HS-5 (cell line): ENCODE measurements around the gene AMFR.
A peak's percentile ranks its signal among the peaks of the same experiment; 100 is the strongest.
"Not testable (repeated sequence)": the region's sequence is repeated elsewhere in the genome, so short reads cannot be mapped to it uniquely, and the experiment has no call there.

Experiments
- DNase-seq: peaks from one replicate; pipeline ENCODE4 v3.0.0-alpha.2; 2012; ENCODE audit warnings: low read depth

AMFR gene

DNA sequence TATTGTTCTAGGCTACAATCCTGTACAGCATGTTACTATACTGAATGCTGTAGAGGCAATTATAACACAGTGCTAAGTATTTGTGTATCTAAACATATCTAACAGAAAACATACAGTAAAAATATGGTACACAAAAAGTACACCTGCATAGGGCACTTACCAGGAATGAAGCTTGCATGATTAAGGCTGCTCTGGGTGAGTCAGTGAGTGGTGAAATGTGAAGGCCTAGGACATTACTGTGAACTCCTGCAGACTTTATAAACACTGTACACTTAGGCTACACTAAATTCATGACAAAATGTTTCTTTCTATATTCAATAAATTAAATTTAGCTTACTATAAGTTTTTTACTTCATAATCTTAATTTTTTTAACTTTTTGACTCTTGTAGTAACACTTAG lies 37.1 kb downstream of the AMFR start:
- no peak for DNase-seq

DNA sequence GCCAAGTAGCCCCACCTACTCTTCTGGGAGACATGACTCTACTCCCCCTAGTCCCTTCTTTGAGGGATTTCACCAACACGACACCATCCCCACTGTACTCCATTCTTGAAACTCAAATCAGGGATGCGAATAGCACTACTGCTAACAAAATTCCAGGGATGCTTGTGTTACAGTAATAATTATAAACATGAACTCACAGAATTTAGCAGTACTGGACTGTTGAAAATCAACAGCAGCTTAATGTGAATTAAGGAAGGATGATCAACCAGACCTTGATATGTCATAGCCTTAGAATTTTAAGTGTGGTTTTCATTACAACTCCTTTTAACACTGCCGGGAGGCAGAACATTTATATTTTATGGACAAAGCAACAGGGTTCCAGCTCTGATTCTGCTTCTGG lies 37.9 kb downstream of the AMFR start:
- no peak for DNase-seq

DNA sequence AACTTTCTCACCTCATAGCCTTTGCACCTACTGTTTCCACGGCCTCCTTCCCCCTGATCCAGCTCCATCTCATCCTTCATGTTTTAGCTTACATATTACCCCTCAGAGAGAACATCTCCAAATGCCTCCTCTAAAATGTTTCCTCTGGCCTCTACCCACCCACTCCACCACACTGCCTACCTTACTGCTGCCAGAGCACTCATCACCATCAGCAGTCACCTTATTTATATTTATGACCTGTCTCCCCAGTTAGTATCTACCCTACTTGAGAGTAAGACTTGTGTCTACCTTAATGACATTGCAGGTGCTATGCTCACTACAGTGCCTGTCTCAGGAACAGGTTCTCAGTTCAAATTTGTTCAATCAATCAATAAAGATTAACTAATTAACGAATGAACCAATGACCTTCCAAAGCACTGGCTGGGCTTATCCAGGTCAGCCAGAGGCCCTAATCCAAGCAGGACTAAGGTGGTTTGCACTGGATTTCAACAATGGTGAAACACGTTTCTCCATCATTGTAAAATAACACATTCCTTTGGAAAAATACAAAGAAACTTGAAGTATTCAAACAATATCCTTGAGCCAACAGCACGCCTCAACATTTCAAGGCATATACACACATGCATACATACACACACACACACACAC lies 41.1 kb downstream of the AMFR start:
- DNase-seq = no peak

DNA sequence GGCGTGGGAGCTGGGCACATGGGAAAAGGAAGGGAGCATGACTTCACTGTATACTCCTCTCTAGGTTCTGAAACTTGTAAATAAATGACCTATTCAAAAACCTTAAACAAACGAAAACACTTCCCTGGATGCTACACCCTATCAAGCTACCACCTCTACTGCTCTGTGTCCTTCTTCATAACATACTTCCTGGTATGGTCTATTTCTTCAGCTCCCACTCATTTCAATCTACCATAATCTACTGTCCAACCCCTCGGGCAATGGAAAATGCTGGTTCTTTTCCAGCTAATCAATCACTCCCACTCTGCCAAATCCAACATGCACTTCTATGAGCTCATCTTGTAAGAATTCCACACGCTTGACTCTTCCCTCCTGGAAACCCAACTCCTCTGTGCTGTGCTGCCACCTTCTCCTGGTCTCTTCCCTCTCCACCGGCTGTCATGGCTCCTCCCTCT lies 42.4 kb downstream of the AMFR start:
- DNase-seq = peak; percentile 40

DNA sequence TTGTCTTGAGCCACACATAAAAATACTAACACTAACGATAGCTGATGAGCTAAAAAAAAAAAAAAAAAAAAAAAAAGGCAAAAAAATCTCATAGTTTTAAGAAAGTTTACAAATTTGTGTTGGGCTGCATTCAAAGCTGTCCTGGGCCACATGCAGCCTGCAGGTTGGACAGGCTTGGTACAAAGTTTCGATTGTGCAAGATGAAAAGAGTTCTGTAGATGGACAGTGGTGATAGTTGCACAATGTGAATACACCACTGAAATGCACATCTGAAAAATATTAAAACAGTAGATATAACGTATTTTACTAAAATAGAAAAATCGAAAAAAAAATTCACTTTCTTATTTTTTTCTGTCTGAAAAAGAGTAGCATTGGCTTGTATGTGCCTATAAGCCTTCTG lies 42.9 kb downstream of the AMFR start:
- DNase-seq = no peak

GRCh38 chr16:56380778-56381485 lies 44.4 kb downstream of the AMFR start:
- not testable (repeated sequence) for DNase-seq

DNA sequence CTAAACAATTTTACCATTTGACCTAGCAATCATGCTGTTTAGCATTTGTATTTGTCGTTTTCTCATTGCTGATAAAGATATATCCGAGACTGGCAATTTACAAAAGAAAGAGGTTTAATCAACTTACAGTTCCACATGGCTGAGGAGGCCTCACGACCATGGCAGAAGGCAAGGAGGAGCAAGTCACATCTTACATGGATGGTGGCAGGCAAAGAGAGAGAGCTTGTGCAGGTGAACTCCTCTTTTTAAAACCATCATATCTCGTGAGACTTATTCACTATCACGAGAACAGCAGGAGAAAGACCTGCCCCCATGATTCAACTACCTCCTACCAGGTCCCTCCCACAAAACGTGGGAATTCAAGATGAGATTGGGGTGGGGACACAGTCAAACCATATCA lies 46.3 kb downstream of the AMFR start:
- DNase-seq = not testable (repeated sequence)

DNA sequence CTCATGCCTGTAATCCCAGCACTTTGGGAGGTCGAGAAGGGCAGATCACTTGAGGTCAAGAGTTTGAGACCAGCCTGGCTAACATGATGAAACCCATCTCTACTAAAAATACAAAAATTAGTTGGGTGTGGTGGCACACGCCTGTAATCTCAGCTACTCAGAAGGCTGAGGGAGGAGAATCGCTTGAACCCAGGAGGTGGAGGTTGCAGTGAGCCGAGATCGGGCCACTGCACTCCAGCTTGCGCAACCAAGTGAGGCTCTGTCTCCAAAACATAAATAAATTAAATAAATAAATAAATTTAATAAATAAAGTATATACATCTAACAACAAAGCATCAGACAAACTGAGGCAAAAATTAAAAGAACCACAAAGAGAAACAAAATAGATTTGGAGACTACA lies 49.6 kb downstream of the AMFR start:
- not testable (repeated sequence) for DNase-seq

DNA sequence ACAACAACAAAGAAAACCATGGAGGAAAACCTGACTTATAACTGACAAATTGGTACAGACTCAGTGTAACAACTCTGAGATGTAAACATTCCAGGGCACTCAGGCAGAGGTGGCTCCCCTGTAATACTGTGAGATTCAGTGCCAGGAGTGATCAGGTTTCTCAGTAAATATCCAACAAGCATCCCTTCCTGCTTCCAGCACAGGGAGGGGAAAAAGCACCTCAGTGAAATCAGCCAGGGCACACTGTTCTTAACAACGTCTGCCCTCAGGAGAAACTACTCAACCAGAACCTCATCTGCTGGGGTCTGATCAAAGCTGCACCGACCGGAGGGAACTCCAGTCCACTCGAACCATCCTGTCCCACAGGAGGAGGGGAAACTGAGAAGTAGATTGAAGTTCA lies 52.3 kb downstream of the AMFR start:
- no peak for DNase-seq

DNA sequence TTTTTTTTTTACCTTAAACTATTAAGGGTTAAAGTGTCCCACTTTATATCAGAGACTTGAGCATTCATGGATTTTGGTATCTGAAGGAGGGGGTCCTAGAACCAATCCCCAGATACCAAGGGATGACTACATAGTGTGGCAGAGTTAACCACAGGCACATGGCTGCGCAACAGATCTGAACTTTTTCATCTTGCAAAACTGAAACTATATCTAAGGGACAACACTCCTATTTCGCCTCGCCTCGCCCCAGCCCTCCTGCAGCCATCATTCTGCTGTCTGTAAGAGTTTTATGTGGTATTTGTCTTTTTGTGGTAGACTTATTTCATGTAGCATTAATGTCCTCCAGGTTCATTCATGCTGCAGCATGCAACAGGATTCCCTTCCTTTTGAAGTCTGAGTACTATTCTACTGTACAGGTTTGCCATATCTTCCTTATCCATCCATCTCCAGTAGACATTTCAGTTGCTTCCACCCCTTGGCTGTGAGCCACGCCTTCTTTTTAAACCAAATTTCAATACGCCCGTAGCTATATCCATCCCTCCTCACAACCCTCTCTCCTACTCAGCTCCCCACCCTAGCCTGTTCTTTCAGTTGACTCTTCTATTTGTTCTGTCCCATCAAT lies 53.2 kb downstream of the AMFR start:
- no peak for DNase-seq

DNA sequence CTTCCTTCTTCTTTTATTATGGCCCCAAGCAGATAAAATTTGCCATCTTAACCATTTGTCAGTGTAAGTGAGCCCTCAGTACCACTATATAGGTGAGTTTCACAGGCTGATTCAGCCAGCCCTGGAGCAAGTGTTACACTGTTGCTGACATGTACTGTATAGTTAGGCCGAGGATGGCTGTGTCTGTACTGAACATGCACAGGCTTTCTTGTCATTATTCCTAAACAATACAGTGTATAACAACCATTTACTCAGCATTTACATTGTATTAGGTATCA lies 53.7 kb downstream of the AMFR start:
- DNase-seq = no peak

DNA sequence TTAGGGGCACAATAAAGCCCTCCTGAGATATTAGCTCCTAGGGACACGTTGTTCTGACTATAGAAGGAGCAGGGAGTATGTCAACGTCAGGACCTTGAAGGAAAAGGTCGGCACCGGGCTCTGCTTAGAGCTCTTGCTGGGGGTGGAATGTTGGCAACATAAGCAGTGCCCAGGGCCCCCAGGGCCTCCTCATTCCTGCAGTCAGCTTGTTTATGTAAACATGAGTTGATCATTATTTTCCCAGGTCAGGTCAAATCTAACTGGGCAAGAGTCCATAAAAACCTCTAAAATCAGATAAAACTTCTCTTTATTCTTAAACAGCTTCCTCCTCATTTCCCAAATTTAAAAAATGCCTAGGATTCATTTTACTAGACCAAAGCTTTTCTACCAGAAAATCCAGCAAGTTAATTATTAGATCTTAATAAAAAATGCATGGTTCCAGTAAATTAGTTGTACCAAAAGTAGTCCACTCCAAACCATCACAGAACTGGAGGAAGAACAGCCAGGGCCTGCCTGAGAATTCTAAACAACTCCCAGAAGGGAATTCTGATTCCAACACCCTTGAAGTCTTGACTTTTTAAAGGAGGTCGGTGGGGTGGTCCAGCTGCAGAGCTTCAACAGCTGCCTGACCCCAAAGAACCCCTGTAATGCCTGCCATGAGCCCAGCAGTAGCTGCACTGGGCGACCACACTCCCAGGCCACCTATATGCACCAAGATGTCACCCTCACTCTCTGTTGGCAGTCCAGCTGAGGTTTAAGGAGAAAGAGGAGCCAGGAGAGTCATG lies 54.3 kb downstream of the AMFR start:
- no peak for DNase-seq

GRCh38 chr16:56370185-56370874 lies 55.0 kb downstream of the AMFR start:
- no peak for DNase-seq

GRCh38 chr16:56369202-56369601 lies 56.1 kb downstream of the AMFR start:
- DNase-seq = no peak

DNA sequence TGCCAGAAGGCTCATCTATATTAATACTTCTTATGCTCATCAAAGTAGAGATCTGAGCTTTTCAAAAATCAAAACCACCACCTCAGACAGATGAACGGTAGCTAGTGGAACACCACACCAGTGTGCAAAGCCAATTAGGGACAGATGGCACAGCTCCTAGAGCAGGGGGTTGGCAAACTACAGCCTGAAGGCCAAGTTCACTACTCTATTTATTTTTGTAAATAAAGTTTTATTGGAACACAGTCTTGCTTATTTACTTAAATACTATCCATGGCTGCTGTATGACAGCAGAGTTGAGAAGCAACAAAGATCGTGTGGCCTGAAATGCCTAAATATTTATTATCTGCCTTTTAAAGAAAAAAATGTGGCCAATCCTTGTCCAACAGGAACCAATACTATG lies 56.8 kb downstream of the AMFR start:
- DNase-seq = no peak

- DNase-seq = no peak
Measured at GRCh38 chr16:56367764-56368163, 57.6 kb downstream of the AMFR start.

DNA sequence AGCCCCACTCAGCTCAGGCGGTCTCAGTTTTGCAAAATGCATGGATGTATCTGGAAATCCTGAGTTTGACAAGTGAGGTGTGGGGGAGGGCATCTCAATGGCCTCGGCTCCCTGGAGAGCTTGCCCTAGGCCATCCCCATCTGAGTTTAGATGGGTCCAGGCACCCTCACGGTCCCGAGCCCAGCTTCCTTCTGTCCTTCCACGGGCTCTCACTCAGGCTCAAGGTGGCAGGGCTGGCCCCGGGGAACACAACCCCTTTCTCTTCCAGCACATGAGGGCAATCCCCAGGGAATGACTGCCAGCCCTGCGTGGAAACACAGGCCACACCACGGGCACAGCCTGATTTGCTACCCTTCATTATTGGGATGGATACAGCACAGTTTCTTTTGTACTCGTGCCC lies 58.4 kb downstream of the AMFR start:
- no peak for DNase-seq

DNA sequence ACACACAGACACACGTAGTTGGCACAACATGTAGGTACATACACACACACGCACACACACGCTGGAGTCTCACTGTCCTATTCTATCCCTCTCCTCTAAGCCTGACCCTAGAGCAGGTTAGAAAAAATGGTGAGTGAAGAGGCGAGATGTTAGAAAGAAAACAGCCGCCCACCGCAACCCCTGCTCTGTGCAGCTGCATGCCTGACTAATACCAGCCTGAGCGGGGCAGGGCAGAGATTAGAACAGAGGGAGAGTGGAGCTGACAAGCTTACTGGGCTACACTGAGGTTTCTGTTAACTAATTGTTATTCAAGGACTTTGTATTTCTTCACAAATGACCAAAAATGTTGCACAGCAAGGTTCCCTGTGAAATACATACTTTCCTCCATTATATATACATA lies 59.8 kb downstream of the AMFR start:
- DNase-seq = no peak

GRCh38 chr16:56364865-56365264 lies 60.5 kb downstream of the AMFR start:
- no peak for DNase-seq

GRCh38 chr16:56363781-56364565 lies 61.4 kb downstream of the AMFR start:
- no peak for DNase-seq

DNA sequence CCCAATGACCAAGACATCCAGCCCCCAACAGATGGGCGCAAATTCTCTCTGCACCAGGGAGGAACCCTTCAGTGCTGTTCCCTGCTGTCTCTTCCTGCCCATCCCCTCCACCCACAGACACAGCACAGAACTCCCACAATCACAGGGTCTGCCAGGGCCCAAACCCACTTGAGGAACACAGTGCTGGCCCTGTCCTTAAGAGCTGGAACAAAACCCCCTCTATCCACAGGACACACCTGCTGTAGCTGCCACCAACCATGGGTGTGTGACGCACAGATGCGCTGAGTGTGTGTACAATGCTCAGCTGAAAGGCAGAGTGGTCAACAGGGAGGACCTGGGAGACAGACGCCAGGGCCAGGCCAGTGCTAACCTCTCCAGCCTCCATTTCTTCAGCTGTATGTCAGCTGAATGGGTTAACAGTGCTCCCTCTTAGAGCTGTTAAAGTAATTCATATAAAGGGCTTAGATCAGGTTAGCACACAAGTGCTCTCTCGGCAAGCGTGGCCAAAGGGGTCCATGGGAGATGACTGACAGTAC lies 62.1 kb downstream of the AMFR start:
- no peak for DNase-seq
